ENCODE results near the gene SFXN2.

SFXN2 gene

DNA sequence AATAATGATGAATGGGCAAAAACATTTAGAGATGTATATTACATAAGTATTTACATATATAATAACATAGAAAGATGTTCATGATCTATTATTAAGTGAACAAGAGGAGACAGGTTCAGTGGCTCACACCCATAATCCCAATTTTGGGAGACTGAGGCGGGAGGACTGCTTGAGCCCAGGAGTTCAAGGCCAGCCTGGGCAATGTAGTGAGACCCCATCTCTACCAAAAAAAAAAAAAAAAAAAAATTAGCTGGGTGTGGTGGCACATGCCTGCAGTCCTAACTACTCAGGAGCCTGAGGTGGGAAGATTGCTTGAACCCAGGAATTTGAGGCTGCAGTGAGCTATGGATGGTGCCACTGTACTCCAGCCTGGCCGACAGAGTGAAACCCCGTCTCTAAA lies 12.6 kb upstream of the SFXN2 start:
- TF ChIP-seq FOXM1 (IDR thresholded peaks at IDR 0.05; ENCODE audit: borderline replicate concordance) = no peak
- TF ChIP-seq CTBP1 (IDR thresholded peaks at IDR 0.05; ENCODE audit: borderline replicate concordance) = no peak
- no peak for TF ChIP-seq L3MBTL2 (conservative IDR thresholded peaks at IDR 0.05)
- TF ChIP-seq SP1 (IDR thresholded peaks at IDR 0.05) = no peak
- no peak for TF ChIP-seq ARNT (IDR thresholded peaks at IDR 0.05)
- TF ChIP-seq LEF1 (IDR thresholded peaks at IDR 0.05; ENCODE audit: borderline replicate concordance) = no peak
- no peak for TF ChIP-seq NFRKB (IDR thresholded peaks at IDR 0.05)
- TF ChIP-seq BHLHE40 (IDR thresholded peaks at IDR 0.05; ENCODE audit: borderline replicate concordance) = no peak
- no peak for TF ChIP-seq ZNF384 (IDR thresholded peaks at IDR 0.05)
- no peak for TF ChIP-seq SUZ12 (IDR thresholded peaks at IDR 0.05)
- TF ChIP-seq FOXA1 (IDR thresholded peaks at IDR 0.05) = no peak
- no peak for TF ChIP-seq FOXK2 (IDR thresholded peaks at IDR 0.05)
- TF ChIP-seq ELF4 (IDR thresholded peaks at IDR 0.05) = no peak
- TF ChIP-seq TARDBP (IDR thresholded peaks at IDR 0.05) = no peak
- TF ChIP-seq, protein P1, sequence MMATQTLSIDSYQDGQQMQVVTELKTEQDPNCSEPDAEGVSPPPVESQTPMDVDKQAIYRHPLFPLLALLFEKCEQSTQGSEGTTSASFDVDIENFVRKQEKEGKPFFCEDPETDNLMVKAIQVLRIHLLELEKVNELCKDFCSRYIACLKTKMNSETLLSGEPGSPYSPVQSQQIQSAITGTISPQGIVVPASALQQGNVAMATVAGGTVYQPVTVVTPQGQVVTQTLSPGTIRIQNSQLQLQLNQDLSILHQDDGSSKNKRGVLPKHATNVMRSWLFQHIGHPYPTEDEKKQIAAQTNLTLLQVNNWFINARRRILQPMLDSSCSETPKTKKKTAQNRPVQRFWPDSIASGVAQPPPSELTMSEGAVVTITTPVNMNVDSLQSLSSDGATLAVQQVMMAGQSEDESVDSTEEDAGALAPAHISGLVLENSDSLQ (IDR thresholded peaks at IDR 0.05) = no peak
- no peak for TF ChIP-seq HDGF (IDR thresholded peaks at IDR 0.05; ENCODE audit: borderline replicate concordance)
- ChIA-PET CTCF (interaction anchor here (0.7 kb wide), 1 partner anchor 32 kb away, joined by 3 read pairs; no protein-coding TSS in a partner anchor), POLR2A (interaction anchor here (0.9 kb wide), 1 partner anchor 12 kb away, joined by 3 read pairs; the partner anchor contains the start of gene ARL3)
- DNase-seq (ENCODE audit: extremely low spot score) = no peak

DNA sequence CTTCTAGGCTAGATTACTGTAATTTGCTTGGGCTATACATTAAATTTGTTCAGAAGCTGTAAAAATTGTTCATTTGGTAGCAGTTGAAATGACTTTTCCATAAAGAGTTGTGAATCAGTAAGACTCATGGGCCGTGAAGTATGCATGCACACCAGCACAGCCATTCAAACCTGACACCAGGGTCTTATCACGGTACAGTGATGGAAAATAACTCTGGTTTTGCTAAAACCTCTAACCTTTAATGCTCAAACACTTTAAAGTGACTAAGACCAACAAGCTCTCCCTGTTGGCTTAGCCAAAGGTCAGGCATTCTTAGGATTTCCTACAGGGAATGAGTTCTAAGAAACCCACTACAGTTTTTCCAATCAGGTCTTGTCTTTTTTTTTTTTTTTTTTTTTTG lies 11.7 kb upstream of the SFXN2 start:
- ChIA-PET CTCF (interaction anchor here (1.3 kb wide), 1 partner anchor 24 kb away, joined by 7 read pairs; no protein-coding TSS in a partner anchor), POLR2A (interaction anchor here (0.5 to 1.5 kb wide), 2 partner anchors 11 to 23 kb away, joined by 3 to 4 read pairs; no protein-coding TSS in a partner anchor)
- DNase-seq (ENCODE audit: extremely low spot score) = no peak
- no peak for TF ChIP-seq TARDBP (IDR thresholded peaks at IDR 0.05)
- TF ChIP-seq LEF1 (IDR thresholded peaks at IDR 0.05; ENCODE audit: borderline replicate concordance) = no peak
- TF ChIP-seq HDGF (IDR thresholded peaks at IDR 0.05; ENCODE audit: borderline replicate concordance) = no peak
- TF ChIP-seq FOXM1 (IDR thresholded peaks at IDR 0.05; ENCODE audit: borderline replicate concordance) = no peak
- TF ChIP-seq FOXK2 (IDR thresholded peaks at IDR 0.05) = no peak
- no peak for TF ChIP-seq FOXA1 (IDR thresholded peaks at IDR 0.05)
- TF ChIP-seq BHLHE40 (IDR thresholded peaks at IDR 0.05; ENCODE audit: borderline replicate concordance) = no peak
- TF ChIP-seq, protein P1 (IDR thresholded peaks at IDR 0.05) = no peak
- no peak for TF ChIP-seq L3MBTL2 (conservative IDR thresholded peaks at IDR 0.05)
- no peak for TF ChIP-seq ELF4 (IDR thresholded peaks at IDR 0.05)

DNA sequence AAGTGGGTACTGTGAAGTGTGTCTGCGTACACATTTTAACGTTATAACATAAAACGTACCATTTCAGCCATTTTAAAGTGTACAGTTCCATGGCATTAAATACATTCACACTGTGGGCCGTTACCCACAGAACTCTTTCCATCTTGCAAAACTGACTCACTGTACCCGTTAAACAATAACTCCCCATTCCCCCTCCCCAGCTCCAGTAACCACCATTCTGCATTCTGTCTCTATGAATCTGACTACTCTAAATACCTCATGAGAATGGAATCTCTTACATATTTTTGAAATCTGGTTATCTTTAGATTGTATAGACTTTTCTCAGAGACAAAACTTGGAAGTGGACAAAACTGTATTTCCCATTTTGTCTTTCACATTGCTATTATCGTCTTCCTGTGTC lies 9.5 kb upstream of the SFXN2 start:
- TF ChIP-seq FOXK2 (IDR thresholded peaks at IDR 0.05) (no peak), BHLHE40 (IDR thresholded peaks at IDR 0.05; ENCODE audit: borderline replicate concordance) (no peak), SUZ12 (IDR thresholded peaks at IDR 0.05) (no peak), LEF1 (IDR thresholded peaks at IDR 0.05; ENCODE audit: borderline replicate concordance) (no peak), ARNT (IDR thresholded peaks at IDR 0.05) (no peak), ZNF384 (IDR thresholded peaks at IDR 0.05) (no peak), SP1 (IDR thresholded peaks at IDR 0.05) (no peak), ELF4 (IDR thresholded peaks at IDR 0.05) (no peak), FOXM1 (IDR thresholded peaks at IDR 0.05; ENCODE audit: borderline replicate concordance) (no peak), TARDBP (IDR thresholded peaks at IDR 0.05) (no peak), FOXA1 (IDR thresholded peaks at IDR 0.05) (no peak), NFRKB (IDR thresholded peaks at IDR 0.05) (no peak), L3MBTL2 (conservative IDR thresholded peaks at IDR 0.05) (no peak), CTBP1 (IDR thresholded peaks at IDR 0.05; ENCODE audit: borderline replicate concordance) (no peak)
- TF ChIP-seq, protein P1 (IDR thresholded peaks at IDR 0.05) = no peak
- POLR2A ChIA-PET = interaction anchor here (0.8 kb wide), 1 partner anchor 9 kb away, joined by 6 read pairs; the partner anchor contains the start of genes ARL3 and SFXN2
- CTCF ChIA-PET = interaction anchor here (1.0 kb wide), 2 partner anchors 10 to 27 kb away, joined by 4 read pairs; partner anchors contain the start of genes ARL3 and SFXN2
- no peak for DNase-seq (ENCODE audit: extremely low spot score)

DNA sequence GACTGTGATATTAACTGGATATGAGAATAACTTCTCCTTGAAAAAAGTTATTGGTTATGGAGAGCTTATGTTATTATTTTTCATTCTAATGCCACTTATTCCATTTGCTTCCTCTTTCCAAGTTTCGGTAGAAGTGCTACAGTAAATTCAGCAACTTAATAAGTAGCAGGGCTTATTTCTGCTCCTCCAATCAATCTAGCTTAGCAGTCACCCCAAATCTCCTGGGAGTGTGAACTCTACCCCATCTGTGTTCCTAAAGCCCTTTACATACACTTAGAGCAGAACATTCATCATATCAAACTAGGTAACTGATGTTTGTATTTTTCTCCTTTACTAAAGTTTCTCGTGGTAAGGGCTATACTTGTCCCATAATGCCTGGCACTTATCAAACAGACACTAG lies 8.9 kb upstream of the SFXN2 start:
- CTCF ChIA-PET = interaction anchor here (1.0 kb wide), 2 partner anchors 9 to 27 kb away, joined by 4 read pairs; partner anchors contain the start of genes ARL3 and SFXN2
- DNase-seq (ENCODE audit: extremely low spot score) = no peak
- TF ChIP-seq NFRKB (IDR thresholded peaks at IDR 0.05) (no peak), HDGF (IDR thresholded peaks at IDR 0.05; ENCODE audit: borderline replicate concordance) (no peak), SUZ12 (IDR thresholded peaks at IDR 0.05) (no peak), ZNF384 (IDR thresholded peaks at IDR 0.05) (no peak), L3MBTL2 (conservative IDR thresholded peaks at IDR 0.05) (no peak), FOXA1 (IDR thresholded peaks at IDR 0.05) (no peak), ARNT (IDR thresholded peaks at IDR 0.05) (no peak), CTBP1 (IDR thresholded peaks at IDR 0.05; ENCODE audit: borderline replicate concordance) (no peak), TARDBP (IDR thresholded peaks at IDR 0.05) (no peak), LEF1 (IDR thresholded peaks at IDR 0.05; ENCODE audit: borderline replicate concordance) (no peak), BHLHE40 (IDR thresholded peaks at IDR 0.05; ENCODE audit: borderline replicate concordance) (no peak), SP1 (IDR thresholded peaks at IDR 0.05) (no peak), FOXM1 (IDR thresholded peaks at IDR 0.05; ENCODE audit: borderline replicate concordance) (no peak), ELF4 (IDR thresholded peaks at IDR 0.05) (no peak), FOXK2 (IDR thresholded peaks at IDR 0.05) (no peak)
- TF ChIP-seq, protein P1 (IDR thresholded peaks at IDR 0.05) = no peak
- POLR2A ChIA-PET = interaction anchor here (0.8 kb wide), 1 partner anchor 8 kb away, joined by 6 read pairs; the partner anchor contains the start of genes ARL3 and SFXN2

DNA sequence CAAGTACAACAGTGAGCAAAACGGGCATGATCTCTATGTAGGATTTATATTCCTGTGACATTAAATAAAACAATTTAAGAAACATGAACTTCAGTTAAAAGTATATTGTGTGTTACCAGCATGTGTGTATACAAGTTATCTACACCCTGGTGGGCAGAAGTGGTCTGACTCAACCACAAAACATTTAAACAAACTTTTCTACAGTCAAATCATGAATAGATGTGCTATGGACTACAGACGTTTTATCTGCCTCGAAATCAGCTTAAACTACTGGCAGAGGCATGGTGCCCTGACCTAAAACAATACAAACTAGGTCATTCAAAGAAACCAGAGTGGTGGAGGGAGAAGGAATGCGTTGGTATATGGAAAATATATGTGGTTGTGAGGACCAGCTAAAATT lies 3.8 kb upstream of the SFXN2 start:
- DNase-seq (ENCODE audit: extremely low spot score) = no peak
- POLR2A ChIA-PET = interaction anchor here (1.8 to 2.1 kb wide), 2 partner anchors 32 to 66 kb away, joined by 6 read pairs; partner anchors contain the start of gene TRIM8
- CTCF ChIA-PET = interaction anchor here (0.7 to 2.9 kb wide), 4 partner anchors 11 to 47 kb away, joined by 3 to 25 read pairs (median 4); no protein-coding TSS in a partner anchor
- TF ChIP-seq HDGF (IDR thresholded peaks at IDR 0.05; ENCODE audit: borderline replicate concordance) (no peak), SP1 (IDR thresholded peaks at IDR 0.05) (no peak), SUZ12 (IDR thresholded peaks at IDR 0.05) (no peak)

All from HEK293T (cell line).